A549 (cell line): Measurements from ENCODE around the gene BIN1. TPM values are rescaled to one million over a fixed set of nuclear protein-coding genes. Genes with fewer than 3 reads are reported as not detected.

Experiments
- ATAC-seq, 2 experiments: fragments of 200-7000 bp in 1 of 2; fragments of >200 bp in 1 of 2; cut with Nextera tagmentation in 1 of 2; cut with Tn5 transposase in 1 of 2; 3 replicates each; pipeline versions ENCODE4 v1.8.0 to v1.9.1; 2018 to 2020; ENCODE audit warnings: mild to moderate bottlenecking in 1 of 2, moderate library complexity in 1 of 2
- CTCF ChIA-PET: fragments of 300-600 bp; sonication (Branson Sonifier 250); formaldehyde crosslinking; extraction: SDS; loops from one replicate; lab custom pipeline; 2021; ENCODE audit warnings: antibody characterized with exemption, inconsistent platforms; lab: Yijun Ruan, JAX
- POLR2A ChIA-PET: fragments of 350-600 bp; formaldehyde crosslinking; extraction: SDS; loops from one replicate; lab custom pipeline; 2021; ENCODE audit warnings: antibody characterized with exemption, inconsistent platforms; lab: Yijun Ruan, JAX
- DNase-seq, 2 experiments: peaks; one replicate each; pipeline versions ENCODE4 v3.0.0 to v3.0.0-alpha.2; 2011 to 2016; ENCODE audit warnings: low read depth in 1 of 2, low spot score in 1 of 2
- FAIRE-seq: peaks from 2 replicates; lab custom pipeline; 2011; peaks lifted over from hg19 to GRCh38; lab: Jason Lieb, UNC
- H3K27ac ChIP-seq, 2 experiments: fragments of >200 bp; sonication (Bioruptor Twin); formaldehyde crosslinking; 3 replicates each; pipeline ENCODE4 v1.5.1; 2016 to 2017
- H3K4me1 ChIP-seq: fragments of >200 bp; sonication (Bioruptor Twin); formaldehyde crosslinking; 3 replicates; pipeline ENCODE4 v1.6.1; 2016
- H3K4me2 ChIP-seq: fragments of >200 bp; sonication (Bioruptor Twin); formaldehyde crosslinking; 3 replicates; pipeline ENCODE4 v1.6.1; 2016
- H3K4me3 ChIP-seq: fragments of >200 bp; sonication (Bioruptor Twin); formaldehyde crosslinking; 3 replicates; pipeline ENCODE4 v1.5.1; 2016
- H3K9me3 ChIP-seq: fragments of >200 bp; sonication (Bioruptor Twin); formaldehyde crosslinking; 3 replicates; pipeline ENCODE4 v1.6.1; 2016
- BHLHE40 ChIP-seq: IDR thresholded peaks from 2 replicates; pipeline ENCODE4 v1.6.1; 2012; ENCODE audit warnings: low read depth, low read length, inconsistent platforms
- CBX8 ChIP-seq: fragments of 200-600 bp; sonication (generic); IDR thresholded peaks from 2 replicates; pipeline ENCODE4 v1.6.1; 2016
- CHD4 ChIP-seq: fragments of 200-600 bp; sonication (generic); IDR thresholded peaks from 2 replicates; pipeline ENCODE4 v1.6.1; 2016; ENCODE audit warnings: antibody characterized with exemption, mild to moderate bottlenecking, borderline replicate concordance
- EHMT2 ChIP-seq: fragments of 200-600 bp; sonication (generic); IDR thresholded peaks from 2 replicates; pipeline ENCODE4 v1.6.1; 2016; ENCODE audit warnings: antibody characterized with exemption, low read depth, mild to moderate bottlenecking, moderate library complexity
- EP300 ChIP-seq, 2 experiments: fragments of >200 bp; sonication (Bioruptor Twin); formaldehyde crosslinking; IDR thresholded peaks; 2 replicates in 1 of 2; 3 replicates in 1 of 2; pipeline ENCODE4 v1.6.1; 2016 to 2017
- FOXS1 ChIP-seq: fragments of 250-450 bp; sonication (Bioruptor Pico); IDR thresholded peaks from 2 replicates; pipeline ENCODE4 v1.5.0; 2020; ENCODE audit warnings: mild to moderate bottlenecking, moderate library complexity
- GATA3 ChIP-seq: IDR thresholded peaks from 2 replicates; pipeline ENCODE4 v1.6.1; 2012; ENCODE audit warnings: borderline replicate concordance
- HDAC2 ChIP-seq: fragments of 200-600 bp; sonication (generic); IDR thresholded peaks from 2 replicates; pipeline ENCODE4 v1.6.1; 2016
- HEYL ChIP-seq: fragments of 250-450 bp; sonication (Bioruptor Pico); IDR thresholded peaks from 2 replicates; pipeline ENCODE4 v1.8.0; 2021; ENCODE audit warnings: mild to moderate bottlenecking, moderate library complexity
- HOXA7 ChIP-seq: fragments of 250-450 bp; sonication (Bioruptor Pico); IDR thresholded peaks from 2 replicates; pipeline ENCODE4 v1.5.0; 2020; ENCODE audit warnings: mild to moderate bottlenecking, moderate library complexity
- JUN ChIP-seq, 2 experiments: fragments of >200 bp; sonication (Bioruptor Twin); formaldehyde crosslinking; IDR thresholded peaks; 2 replicates in 1 of 2; 3 replicates in 1 of 2; pipeline ENCODE4 v1.6.1; 2016 to 2017
- JUNB ChIP-seq: fragments of >200 bp; sonication (Bioruptor Twin); formaldehyde crosslinking; IDR thresholded peaks from 2 replicates; pipeline ENCODE4 v1.6.1; 2016
- KDM1A ChIP-seq: fragments of 200-600 bp; sonication (generic); IDR thresholded peaks from 2 replicates; pipeline ENCODE4 v1.6.1; 2016; ENCODE audit warnings: low read depth, mild to moderate bottlenecking
- MAFK ChIP-seq: fragments of 450-650 bp; IDR thresholded peaks from 2 replicates; pipeline ENCODE4 v1.6.1; 2014; ENCODE audit not compliant: partially characterized antibody
- NR3C1 ChIP-seq: fragments of >200 bp; sonication (Bioruptor Twin); formaldehyde crosslinking; IDR thresholded peaks from 3 replicates; pipeline ENCODE4 v1.6.1; 2017
- PHF8 ChIP-seq: fragments of 200-600 bp; sonication (generic); IDR thresholded peaks from 2 replicates; pipeline ENCODE4 v1.6.1; 2016; ENCODE audit warnings: low read depth, mild to moderate bottlenecking, antibody characterized with exemption, moderate library complexity, borderline replicate concordance
- POLR2AphosphoS2 ChIP-seq: conservative IDR thresholded peaks from 2 replicates; pipeline ENCODE4 v1.6.1; 2012; ENCODE audit warnings: low read length, improper control_type of control experiment, inconsistent platforms
- RNF2 ChIP-seq: fragments of 200-600 bp; sonication (generic); IDR thresholded peaks from 2 replicates; pipeline ENCODE4 v1.6.1; 2016; ENCODE audit warnings: low read depth, mild to moderate bottlenecking, antibody characterized with exemption, moderate library complexity, borderline replicate concordance
- SMC3 ChIP-seq: fragments of >200 bp; sonication (Bioruptor Twin); formaldehyde crosslinking; IDR thresholded peaks from 3 replicates; pipeline ENCODE4 v1.6.1; 2018; ENCODE audit warnings: inconsistent platforms
- TFCP2L1 ChIP-seq: fragments of 250-450 bp; sonication (Bioruptor Pico); IDR thresholded peaks from 2 replicates; pipeline ENCODE4 v1.5.0; 2021; ENCODE audit warnings: mild to moderate bottlenecking
- ZSCAN20 ChIP-seq: fragments of 250-450 bp; sonication (Bioruptor Pico); IDR thresholded peaks from 2 replicates; pipeline ENCODE4 v1.8.0; 2022; ENCODE audit warnings: mild to moderate bottlenecking, moderate library complexity
- whole genome bisulfite sequencing: methylation state at CpG from one replicate; pipeline ENCODE4 v1.1.6; 2017; ENCODE audit errors: missing lambda C conversion rate; 5-methylcytosine and 5-hydroxymethylcytosine counted together
- polyA plus RNA-seq, 4 experiments: library from polyadenylated mRNA; depleted of rRNA in 3 of 4; stranded (reverse); fragments of >200 nt; fragmentation: RNase III in 1 of 4; extraction: RNeasy Plus Mini Kit Qiagen cat#74134 plus additional on column Dnase treatment in 1 of 4; gene quantifications; 2 replicates in 3 of 4; 3 replicates in 1 of 4; pipeline ENCODE4 v1.2.3, GENCODE V29; 2011 to 2017
- TF ChIP-seq, protein P1 (sequence below): fragments of 200-600 bp; sonication (generic); IDR thresholded peaks from 2 replicates; pipeline ENCODE4 v1.6.1; 2016; ENCODE audit warnings: antibody characterized with exemption, mild to moderate bottlenecking, moderate library complexity
- TF ChIP-seq, protein P2 (sequence below): fragments of >200 bp; sonication (Bioruptor Twin); formaldehyde crosslinking; IDR thresholded peaks from 3 replicates; pipeline ENCODE4 v1.5.1; 2016
- TF ChIP-seq, protein P3 (sequence below): fragments of 250-450 bp; sonication (Bioruptor Pico); IDR thresholded peaks from 2 replicates; pipeline ENCODE4 v1.5.0; 2021; ENCODE audit warnings: mild to moderate bottlenecking, moderate library complexity, borderline replicate concordance
- TF ChIP-seq, protein P4 (sequence below): IDR thresholded peaks from 2 replicates; pipeline ENCODE4 v1.6.1; 2012
- TF ChIP-seq, protein P5 (sequence below): fragments of >200 bp; sonication (Bioruptor Twin); formaldehyde crosslinking; IDR thresholded peaks from 2 replicates; pipeline ENCODE4 v1.6.1; 2016
- TF ChIP-seq, protein P6 (sequence below): fragments of 150-350 bp; IDR thresholded peaks from 2 replicates; pipeline ENCODE4 v1.6.1; 2014; ENCODE audit warnings: low read depth, mild to moderate bottlenecking, low read length

Gene BIN1
- polyA plus RNA-seq, 2 of the 4 experiments (the other 2 are of a cell fraction), result 15.5 to 34.1 TPM

DNA sequence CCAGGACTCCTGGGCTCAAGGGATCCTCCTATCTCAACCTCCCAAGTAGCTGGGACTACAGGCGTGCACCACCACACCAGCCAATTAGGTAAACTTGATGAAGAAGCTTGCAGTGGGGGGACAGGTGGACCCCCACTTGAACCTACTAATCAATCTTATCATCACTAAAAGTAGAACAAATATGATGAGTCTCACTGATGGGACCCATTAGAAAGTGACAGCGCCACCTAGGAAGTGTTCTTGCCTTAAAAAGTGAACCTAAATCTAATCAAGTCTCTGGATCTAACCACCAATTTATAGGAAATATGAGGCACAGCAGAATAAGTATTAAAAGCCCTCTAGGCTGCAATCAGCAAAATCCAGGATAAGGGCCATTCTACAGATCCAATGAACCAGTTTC lies 79.2 kb downstream of the BIN1 start:
- CTCF ChIA-PET, result no interaction called here
- H3K27ac ChIP-seq, result no peak overlapping the region
- no peak overlapping the region for H3K4me2 ChIP-seq
- WGBS, result 87% methylated on average over 2 of the region's 2 CpGs
- DNase-seq (peak in 1 of 2 experiments; percentile 20), ATAC-seq (no peak), FAIRE-seq (no peak)
- POLR2A ChIA-PET, result no interaction called here
- peaks cover 4% of the 10 kb centered on the region; the same call in 1 of the 3 replicates for H3K4me1 ChIP-seq
- H3K4me3 ChIP-seq, result no peak overlapping the region
- TF ChIP-seq, protein P1, sequence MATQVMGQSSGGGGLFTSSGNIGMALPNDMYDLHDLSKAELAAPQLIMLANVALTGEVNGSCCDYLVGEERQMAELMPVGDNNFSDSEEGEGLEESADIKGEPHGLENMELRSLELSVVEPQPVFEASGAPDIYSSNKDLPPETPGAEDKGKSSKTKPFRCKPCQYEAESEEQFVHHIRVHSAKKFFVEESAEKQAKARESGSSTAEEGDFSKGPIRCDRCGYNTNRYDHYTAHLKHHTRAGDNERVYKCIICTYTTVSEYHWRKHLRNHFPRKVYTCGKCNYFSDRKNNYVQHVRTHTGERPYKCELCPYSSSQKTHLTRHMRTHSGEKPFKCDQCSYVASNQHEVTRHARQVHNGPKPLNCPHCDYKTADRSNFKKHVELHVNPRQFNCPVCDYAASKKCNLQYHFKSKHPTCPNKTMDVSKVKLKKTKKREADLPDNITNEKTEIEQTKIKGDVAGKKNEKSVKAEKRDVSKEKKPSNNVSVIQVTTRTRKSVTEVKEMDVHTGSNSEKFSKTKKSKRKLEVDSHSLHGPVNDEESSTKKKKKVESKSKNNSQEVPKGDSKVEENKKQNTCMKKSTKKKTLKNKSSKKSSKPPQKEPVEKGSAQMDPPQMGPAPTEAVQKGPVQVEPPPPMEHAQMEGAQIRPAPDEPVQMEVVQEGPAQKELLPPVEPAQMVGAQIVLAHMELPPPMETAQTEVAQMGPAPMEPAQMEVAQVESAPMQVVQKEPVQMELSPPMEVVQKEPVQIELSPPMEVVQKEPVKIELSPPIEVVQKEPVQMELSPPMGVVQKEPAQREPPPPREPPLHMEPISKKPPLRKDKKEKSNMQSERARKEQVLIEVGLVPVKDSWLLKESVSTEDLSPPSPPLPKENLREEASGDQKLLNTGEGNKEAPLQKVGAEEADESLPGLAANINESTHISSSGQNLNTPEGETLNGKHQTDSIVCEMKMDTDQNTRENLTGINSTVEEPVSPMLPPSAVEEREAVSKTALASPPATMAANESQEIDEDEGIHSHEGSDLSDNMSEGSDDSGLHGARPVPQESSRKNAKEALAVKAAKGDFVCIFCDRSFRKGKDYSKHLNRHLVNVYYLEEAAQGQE, result no peak
- TF ChIP-seq, protein P2, sequence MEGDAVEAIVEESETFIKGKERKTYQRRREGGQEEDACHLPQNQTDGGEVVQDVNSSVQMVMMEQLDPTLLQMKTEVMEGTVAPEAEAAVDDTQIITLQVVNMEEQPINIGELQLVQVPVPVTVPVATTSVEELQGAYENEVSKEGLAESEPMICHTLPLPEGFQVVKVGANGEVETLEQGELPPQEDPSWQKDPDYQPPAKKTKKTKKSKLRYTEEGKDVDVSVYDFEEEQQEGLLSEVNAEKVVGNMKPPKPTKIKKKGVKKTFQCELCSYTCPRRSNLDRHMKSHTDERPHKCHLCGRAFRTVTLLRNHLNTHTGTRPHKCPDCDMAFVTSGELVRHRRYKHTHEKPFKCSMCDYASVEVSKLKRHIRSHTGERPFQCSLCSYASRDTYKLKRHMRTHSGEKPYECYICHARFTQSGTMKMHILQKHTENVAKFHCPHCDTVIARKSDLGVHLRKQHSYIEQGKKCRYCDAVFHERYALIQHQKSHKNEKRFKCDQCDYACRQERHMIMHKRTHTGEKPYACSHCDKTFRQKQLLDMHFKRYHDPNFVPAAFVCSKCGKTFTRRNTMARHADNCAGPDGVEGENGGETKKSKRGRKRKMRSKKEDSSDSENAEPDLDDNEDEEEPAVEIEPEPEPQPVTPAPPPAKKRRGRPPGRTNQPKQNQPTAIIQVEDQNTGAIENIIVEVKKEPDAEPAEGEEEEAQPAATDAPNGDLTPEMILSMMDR, result peak; percentile 26; the same call in 2 of the 3 replicates
- H3K9me3 ChIP-seq, result no peaks in the 10 kb centered on the region

DNA sequence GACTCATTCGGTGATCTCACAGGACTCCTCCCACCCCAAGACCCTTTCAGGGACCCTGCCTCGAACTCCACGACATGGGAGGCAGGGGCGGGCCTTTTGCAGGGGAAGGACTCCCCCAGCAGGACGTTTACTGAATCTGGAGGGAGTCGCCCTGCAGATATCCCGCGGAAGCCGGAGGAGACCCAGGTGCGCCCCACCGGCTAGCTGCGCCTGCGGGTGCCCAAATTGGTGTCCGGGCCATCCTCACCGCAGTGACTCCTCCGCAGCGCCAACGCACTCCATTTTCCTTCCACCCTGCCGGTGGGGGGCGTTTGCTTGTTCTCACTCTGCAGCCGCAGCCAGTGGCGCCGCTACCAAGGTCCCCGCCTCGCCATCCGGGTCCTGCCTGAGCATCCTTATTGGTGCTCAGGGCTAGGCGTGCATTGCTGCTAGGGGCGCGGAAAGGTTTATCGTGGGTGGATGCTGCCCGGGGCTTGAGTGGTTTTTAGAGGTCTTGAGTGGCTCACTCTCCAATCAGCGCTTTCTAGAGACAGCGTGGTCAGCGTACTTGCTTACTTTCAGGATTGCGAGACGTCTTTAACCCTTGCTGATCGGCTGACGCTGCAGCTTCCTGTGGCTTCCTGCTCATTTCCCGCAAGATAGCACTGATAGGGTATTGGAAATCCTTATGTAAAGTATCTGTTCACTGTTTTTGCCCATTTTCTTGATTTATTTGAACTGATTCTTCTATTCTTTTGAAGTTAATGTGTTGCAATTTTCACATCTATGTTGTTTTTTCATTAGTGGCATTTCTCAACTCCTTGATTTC lies 81.4 kb downstream of the BIN1 start:
- H3K9me3 ChIP-seq, result no peaks in the 10 kb centered on the region
- under 1% methylated on average over 36 of the region's 39 CpGs for WGBS
- no peak for FAIRE-seq
- peak; percentile 82 to 90 for DNase-seq
- peak overlapping the region; percentile 45 for H3K4me3 ChIP-seq
- ATAC-seq, result peak; percentile 94 to 98
- CTCF ChIA-PET, result interaction anchor here (0.6 to 2.5 kb wide), 10 partner anchors 8 to 80 kb away, joined by 3 to 13 read pairs (median 3); no protein-coding TSS in a partner anchor
- POLR2A ChIA-PET, result no interaction called here
- peak overlapping the region; percentile 94 for H3K4me2 ChIP-seq
- H3K4me1 ChIP-seq, result peaks cover 4% of the 10 kb centered on the region; the same call in 1 of the 3 replicates
- H3K27ac ChIP-seq, result peak overlapping the region; percentile 61 to 79
- TF ChIP-seq BHLHE40 (no peak), NR3C1 (no peak), HEYL (no peak), MAFK (peak; percentile 40), JUN (IDR thresholded peaks at IDR 0.05) (no peak), KDM1A (no peak), EHMT2 (no peak), RNF2 (no peak), TFCP2L1 (CRISPR knock-in tag) (no peak), HDAC2 (no peak), CBX8 (no peak), JUNB (no peak), SMC3 (peak; percentile 37; the same call in 2 of the 3 replicates), CHD4 (no peak), PHF8 (peak; percentile 13; the same call in 1 of the 2 replicates), POLR2AphosphoS2 (no peak), FOXS1 (CRISPR knock-in tag) (no peak), GATA3 (no peak), HOXA7 (CRISPR knock-in tag) (no peak), EP300 (IDR thresholded peaks at IDR 0.05) (no peak), ZSCAN20 (CRISPR knock-in tag) (no peak)
- TF ChIP-seq, protein P3, sequence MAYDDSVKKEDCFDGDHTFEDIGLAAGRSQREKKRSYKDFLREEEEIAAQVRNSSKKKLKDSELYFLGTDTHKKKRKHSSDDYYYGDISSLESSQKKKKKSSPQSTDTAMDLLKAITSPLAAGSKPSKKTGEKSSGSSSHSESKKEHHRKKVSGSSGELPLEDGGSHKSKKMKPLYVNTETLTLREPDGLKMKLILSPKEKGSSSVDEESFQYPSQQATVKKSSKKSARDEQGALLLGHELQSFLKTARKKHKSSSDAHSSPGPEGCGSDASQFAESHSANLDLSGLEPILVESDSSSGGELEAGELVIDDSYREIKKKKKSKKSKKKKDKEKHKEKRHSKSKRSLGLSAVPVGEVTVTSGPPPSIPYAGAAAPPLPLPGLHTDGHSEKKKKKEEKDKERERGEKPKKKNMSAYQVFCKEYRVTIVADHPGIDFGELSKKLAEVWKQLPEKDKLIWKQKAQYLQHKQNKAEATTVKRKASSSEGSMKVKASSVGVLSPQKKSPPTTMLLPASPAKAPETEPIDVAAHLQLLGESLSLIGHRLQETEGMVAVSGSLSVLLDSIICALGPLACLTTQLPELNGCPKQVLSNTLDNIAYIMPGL, result no peak
- TF ChIP-seq, protein P4, sequence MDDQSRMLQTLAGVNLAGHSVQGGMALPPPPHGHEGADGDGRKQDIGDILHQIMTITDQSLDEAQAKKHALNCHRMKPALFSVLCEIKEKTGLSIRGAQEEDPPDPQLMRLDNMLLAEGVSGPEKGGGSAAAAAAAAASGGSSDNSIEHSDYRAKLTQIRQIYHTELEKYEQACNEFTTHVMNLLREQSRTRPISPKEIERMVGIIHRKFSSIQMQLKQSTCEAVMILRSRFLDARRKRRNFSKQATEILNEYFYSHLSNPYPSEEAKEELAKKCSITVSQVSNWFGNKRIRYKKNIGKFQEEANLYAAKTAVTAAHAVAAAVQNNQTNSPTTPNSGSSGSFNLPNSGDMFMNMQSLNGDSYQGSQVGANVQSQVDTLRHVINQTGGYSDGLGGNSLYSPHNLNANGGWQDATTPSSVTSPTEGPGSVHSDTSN, result no peak
- TF ChIP-seq, protein P5, sequence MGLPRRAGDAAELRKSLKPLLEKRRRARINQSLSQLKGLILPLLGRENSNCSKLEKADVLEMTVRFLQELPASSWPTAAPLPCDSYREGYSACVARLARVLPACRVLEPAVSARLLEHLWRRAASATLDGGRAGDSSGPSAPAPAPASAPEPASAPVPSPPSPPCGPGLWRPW, result no peak
- TF ChIP-seq, protein P6, sequence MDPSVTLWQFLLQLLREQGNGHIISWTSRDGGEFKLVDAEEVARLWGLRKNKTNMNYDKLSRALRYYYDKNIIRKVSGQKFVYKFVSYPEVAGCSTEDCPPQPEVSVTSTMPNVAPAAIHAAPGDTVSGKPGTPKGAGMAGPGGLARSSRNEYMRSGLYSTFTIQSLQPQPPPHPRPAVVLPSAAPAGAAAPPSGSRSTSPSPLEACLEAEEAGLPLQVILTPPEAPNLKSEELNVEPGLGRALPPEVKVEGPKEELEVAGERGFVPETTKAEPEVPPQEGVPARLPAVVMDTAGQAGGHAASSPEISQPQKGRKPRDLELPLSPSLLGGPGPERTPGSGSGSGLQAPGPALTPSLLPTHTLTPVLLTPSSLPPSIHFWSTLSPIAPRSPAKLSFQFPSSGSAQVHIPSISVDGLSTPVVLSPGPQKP, result no peak
